ENCODE data around the gene SYT13.

DNA sequence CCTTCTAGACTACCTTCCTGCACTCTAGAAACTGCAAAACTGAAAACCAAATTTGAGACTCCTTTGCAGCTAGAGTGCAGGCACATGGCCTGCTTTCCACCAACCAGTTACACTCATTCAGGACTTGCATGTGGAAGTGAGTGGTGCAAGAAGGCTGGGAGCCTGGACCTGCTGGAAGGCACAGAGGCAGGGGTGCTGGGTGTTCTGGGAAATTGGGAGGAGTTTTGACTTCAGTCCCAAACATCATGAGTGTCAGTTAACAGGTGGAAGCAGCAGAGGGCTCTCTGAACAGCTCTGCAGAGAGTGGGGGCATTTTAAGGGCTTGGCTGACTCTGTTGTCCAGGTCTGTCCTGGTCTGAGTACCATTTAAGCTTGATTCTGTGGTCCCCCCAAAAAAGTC is 49.3 kb upstream of the SYT13 start:
- TF ChIP-seq CTCF (IDR thresholded peaks at IDR 0.05): no peak
- TF ChIP-seq POLR2A (IDR thresholded peaks at IDR 0.05): no peak
- no peak for TF ChIP-seq EP300 (IDR thresholded peaks at IDR 0.05)

All from tibial nerve (tissue), 4 donors.